ENCODE measurements around the gene CDYL.

DNA sequence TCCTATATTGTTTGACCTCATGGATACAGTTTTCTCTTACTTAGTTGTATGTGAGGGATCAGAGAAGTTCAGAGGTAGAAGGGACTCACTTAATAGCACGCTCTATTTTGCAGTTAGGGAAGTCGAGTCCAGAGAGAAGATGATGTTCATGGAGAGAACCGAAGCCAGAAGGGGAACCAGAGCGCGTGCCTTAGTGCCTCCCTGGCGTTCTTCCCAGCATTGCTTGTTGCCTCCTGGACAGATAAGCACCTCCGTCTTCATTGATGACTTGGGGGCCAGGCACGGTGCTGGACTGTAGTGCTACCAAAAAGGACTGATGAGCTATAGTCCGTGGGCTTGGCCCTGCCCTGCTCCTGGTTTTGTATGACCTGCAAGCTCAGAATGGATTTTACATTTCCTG lies 117.8 kb downstream of the CDYL start:
- TF ChIP-seq, protein P1, sequence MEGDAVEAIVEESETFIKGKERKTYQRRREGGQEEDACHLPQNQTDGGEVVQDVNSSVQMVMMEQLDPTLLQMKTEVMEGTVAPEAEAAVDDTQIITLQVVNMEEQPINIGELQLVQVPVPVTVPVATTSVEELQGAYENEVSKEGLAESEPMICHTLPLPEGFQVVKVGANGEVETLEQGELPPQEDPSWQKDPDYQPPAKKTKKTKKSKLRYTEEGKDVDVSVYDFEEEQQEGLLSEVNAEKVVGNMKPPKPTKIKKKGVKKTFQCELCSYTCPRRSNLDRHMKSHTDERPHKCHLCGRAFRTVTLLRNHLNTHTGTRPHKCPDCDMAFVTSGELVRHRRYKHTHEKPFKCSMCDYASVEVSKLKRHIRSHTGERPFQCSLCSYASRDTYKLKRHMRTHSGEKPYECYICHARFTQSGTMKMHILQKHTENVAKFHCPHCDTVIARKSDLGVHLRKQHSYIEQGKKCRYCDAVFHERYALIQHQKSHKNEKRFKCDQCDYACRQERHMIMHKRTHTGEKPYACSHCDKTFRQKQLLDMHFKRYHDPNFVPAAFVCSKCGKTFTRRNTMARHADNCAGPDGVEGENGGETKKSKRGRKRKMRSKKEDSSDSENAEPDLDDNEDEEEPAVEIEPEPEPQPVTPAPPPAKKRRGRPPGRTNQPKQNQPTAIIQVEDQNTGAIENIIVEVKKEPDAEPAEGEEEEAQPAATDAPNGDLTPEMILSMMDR (IDR thresholded peaks at IDR 0.05) = no peak
- TF ChIP-seq POLR2A (IDR thresholded peaks at IDR 0.05) = no peak

Measured in body of pancreas (tissue), 4 donors.